ENCODE measurements around the gene CLCN6.

DNA sequence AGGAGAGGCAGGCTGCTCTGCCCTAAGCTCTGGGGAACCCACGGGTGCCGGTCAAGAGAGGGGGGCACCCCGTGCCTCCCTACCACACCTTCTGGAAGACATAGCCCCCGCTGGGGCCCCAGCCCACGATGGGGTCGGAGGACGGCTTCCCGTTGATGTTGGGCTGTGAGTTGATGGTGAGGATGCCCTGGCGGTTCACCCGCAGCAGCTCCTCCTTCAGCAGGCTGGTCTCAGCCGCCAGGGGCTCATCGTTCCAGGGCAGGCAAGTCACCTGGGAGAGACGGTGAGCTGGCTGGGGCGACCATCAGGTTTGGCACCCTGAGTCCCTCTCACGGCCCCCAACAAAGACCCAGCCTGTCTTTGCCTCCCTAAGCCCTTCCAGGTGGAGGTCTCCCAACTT is 12.2 kb upstream of the CLCN6 start:
- no peak for TF ChIP-seq CTCF (IDR thresholded peaks at IDR 0.05)
- no peak for TF ChIP-seq POLR2AphosphoS5 (IDR thresholded peaks at IDR 0.05)

All from prostate gland (tissue), 2 donors.